Panc1 (cell line): ENCODE results near the gene SMIM11. TPM values are rescaled to one million over a fixed set of nuclear protein-coding genes. Genes with fewer than 3 reads are reported as not detected.

Experiments used
- ATAC-seq: fragments of 200-7000 bp; cut with Tn5 transposase; 2 replicates; pipeline ENCODE4 v1.9.1; 2020; ENCODE audit warnings: mild to moderate bottlenecking, moderate library complexity
- BruUV-seq: library from RNA; stranded (reverse); fragments of 400-500 nt; replicated peaks from 2 replicates; lab custom pipeline; 2021; lab: Mats Ljungman, UMichigan
- CTCF ChIA-PET: fragments of 300-600 bp; sonication (Branson Sonifier 250); formaldehyde crosslinking; loops from one replicate; lab custom pipeline; 2022; ENCODE audit warnings: antibody characterized with exemption; lab: Charles Lee
- POLR2A ChIA-PET: fragments of 300-600 bp; sonication (Branson Sonifier 250); formaldehyde crosslinking; loops from one replicate; lab custom pipeline; 2022; ENCODE audit warnings: antibody characterized with exemption; lab: Charles Lee
- DNase-seq: peaks from one replicate; pipeline ENCODE4 v3.0.0-alpha.2; 2010; ENCODE audit warnings: low read depth, low spot score
- H3K27ac ChIP-seq: 2 replicates; pipeline ENCODE4 v1.5.1; 2011; ENCODE audit warnings: mild to moderate bottlenecking, low read length, inconsistent platforms
- H3K27me3 ChIP-seq: fragments of 200-500 bp; sonication (Bioruptor generic); 2 replicates; pipeline ENCODE4 v1.6.0; 2014; ENCODE audit warnings: low read length, inconsistent platforms; ENCODE audit not compliant: control insufficient read depth, insufficient read depth
- H3K36me3 ChIP-seq: fragments of 200-500 bp; sonication (Bioruptor generic); 2 replicates; pipeline ENCODE4 v1.5.1; 2014; ENCODE audit warnings: inconsistent platforms, mild to moderate bottlenecking, low read length, moderate library complexity; ENCODE audit not compliant: control insufficient read depth, insufficient read depth
- H3K4me1 ChIP-seq: 2 replicates; pipeline ENCODE4 v1.5.1; 2011; ENCODE audit warnings: inconsistent platforms, mild to moderate bottlenecking, low read length, moderate library complexity; ENCODE audit not compliant: control insufficient read depth, insufficient read depth
- H3K4me3 ChIP-seq, 2 experiments: 2 replicates each; pipeline ENCODE4 v1.5.1; 2011 to 2012; ENCODE audit warnings: low read depth in 2 of 2, low read length in 2 of 2, mild to moderate bottlenecking in 2 of 2, inconsistent platforms in 1 of 2, moderate library complexity in 1 of 2
- H3K9me3 ChIP-seq: fragments of 200-500 bp; sonication (Bioruptor generic); 2 replicates; pipeline ENCODE4 v1.5.1; 2014; ENCODE audit warnings: low read depth, mild to moderate bottlenecking, inconsistent platforms, low read length, moderate library complexity; ENCODE audit not compliant: control insufficient read depth, insufficient read depth
- POLR2AphosphoS5 ChIP-seq: IDR thresholded peaks from 2 replicates; pipeline ENCODE4 v1.6.1; 2012; ENCODE audit warnings: mild to moderate bottlenecking, low read depth, low read length, moderate library complexity
- SIN3A ChIP-seq: IDR thresholded peaks from 2 replicates; pipeline ENCODE4 v1.6.1; 2012; ENCODE audit warnings: low read depth, mild to moderate bottlenecking, low read length, moderate library complexity, borderline replicate concordance; ENCODE audit not compliant: insufficient read depth
- TCF7L2 ChIP-seq: IDR thresholded peaks from 2 replicates; pipeline ENCODE4 v1.6.1; 2011; ENCODE audit warnings: mild to moderate bottlenecking, low read depth, low read length, inconsistent platforms
- in situ Hi-C: cut with HindIII; loops from 2 replicates; pipeline ENCODE4 v1.10.0; 2016; ENCODE audit warnings: low sequenced_read_pairs, low pct_unique_long_range_greater_than_20kb
- intact Hi-C: fragments of 100-400 bp; cut with micrococcal nuclease; formaldehyde crosslinking; loops from one replicate; pipeline ENCODE4 v1.10.0; 2022; ENCODE audit not compliant: unreplicated experiment
- total RNA-seq: library from RNA; stranded (reverse); gene quantifications from one replicate; pipeline ENCODE4 v1.2.1, GENCODE V29; 2021; ENCODE audit not compliant: unreplicated experiment
- TF ChIP-seq, protein P1 (sequence below), 2 experiments: IDR thresholded peaks; 2 replicates each; pipeline ENCODE4 v1.6.1; 2011 to 2012; ENCODE audit warnings: low read depth in 2 of 2, control low read depth in 1 of 2, low read length in 1 of 2, mild to moderate bottlenecking in 1 of 2, moderate library complexity in 1 of 2; ENCODE audit not compliant: insufficient read depth in 1 of 2
- TF ChIP-seq, protein P2 (sequence below): fragments of 450-650 bp; IDR thresholded peaks from 2 replicates; pipeline ENCODE4 v1.5.1; 2017; ENCODE audit warnings: mild to moderate bottlenecking

SMIM11 gene
- total RNA-seq, 1 experiment from 2014 or later = 17.1 TPM

DNA sequence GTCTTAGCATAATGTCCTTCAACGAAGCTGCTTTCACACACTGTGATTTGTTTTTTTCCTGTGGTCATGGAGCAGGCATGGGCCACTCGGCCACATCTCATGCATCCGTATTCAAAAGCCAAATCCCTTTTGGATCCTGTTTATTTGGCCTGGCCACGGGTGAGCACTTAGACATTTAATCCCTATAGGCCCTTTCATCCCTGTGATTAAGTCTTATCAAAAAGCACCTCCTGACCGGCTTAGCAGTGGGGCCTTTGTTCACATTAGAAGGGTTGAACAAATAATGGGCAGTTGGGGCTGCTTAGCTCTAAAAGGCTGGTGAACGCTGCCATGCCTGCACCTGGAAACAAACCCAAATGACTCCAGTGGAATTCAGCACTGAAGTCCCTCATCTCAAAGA, 9.5 kb upstream of the SMIM11 start:
- H3K9me3 ChIP-seq = no peaks in the 10 kb centered on the region
- H3K27ac ChIP-seq = no peak overlapping the region
- no peaks in the 10 kb centered on the region for H3K27me3 ChIP-seq
- ChIA-PET CTCF (interaction anchor here (0.7 kb wide), 1 partner anchor 291 kb away, joined by 3 read pairs; no protein-coding TSS in a partner anchor), POLR2A (no interaction called here)
- no peaks in the 10 kb centered on the region for H3K36me3 ChIP-seq
- ATAC-seq (no peak), DNase-seq (no peak)
- in situ Hi-C loops (no loop called here), intact Hi-C loops (no loop called here)
- 0 out of 2 replicates have a peak, but pooled peaks cover 3% of the 10 kb centered on the region for H3K4me1 ChIP-seq
- TF ChIP-seq TCF7L2 (no peak), POLR2AphosphoS5 (no peak), SIN3A (no peak)
- TF ChIP-seq, protein P1, sequence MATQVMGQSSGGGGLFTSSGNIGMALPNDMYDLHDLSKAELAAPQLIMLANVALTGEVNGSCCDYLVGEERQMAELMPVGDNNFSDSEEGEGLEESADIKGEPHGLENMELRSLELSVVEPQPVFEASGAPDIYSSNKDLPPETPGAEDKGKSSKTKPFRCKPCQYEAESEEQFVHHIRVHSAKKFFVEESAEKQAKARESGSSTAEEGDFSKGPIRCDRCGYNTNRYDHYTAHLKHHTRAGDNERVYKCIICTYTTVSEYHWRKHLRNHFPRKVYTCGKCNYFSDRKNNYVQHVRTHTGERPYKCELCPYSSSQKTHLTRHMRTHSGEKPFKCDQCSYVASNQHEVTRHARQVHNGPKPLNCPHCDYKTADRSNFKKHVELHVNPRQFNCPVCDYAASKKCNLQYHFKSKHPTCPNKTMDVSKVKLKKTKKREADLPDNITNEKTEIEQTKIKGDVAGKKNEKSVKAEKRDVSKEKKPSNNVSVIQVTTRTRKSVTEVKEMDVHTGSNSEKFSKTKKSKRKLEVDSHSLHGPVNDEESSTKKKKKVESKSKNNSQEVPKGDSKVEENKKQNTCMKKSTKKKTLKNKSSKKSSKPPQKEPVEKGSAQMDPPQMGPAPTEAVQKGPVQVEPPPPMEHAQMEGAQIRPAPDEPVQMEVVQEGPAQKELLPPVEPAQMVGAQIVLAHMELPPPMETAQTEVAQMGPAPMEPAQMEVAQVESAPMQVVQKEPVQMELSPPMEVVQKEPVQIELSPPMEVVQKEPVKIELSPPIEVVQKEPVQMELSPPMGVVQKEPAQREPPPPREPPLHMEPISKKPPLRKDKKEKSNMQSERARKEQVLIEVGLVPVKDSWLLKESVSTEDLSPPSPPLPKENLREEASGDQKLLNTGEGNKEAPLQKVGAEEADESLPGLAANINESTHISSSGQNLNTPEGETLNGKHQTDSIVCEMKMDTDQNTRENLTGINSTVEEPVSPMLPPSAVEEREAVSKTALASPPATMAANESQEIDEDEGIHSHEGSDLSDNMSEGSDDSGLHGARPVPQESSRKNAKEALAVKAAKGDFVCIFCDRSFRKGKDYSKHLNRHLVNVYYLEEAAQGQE (IDR thresholded peaks at IDR 0.05; ENCODE audit: insufficient read depth in 1 of 2, low read depth in 2 of 2, low read length in 1 of 2) = no peak
- TF ChIP-seq, protein P2, sequence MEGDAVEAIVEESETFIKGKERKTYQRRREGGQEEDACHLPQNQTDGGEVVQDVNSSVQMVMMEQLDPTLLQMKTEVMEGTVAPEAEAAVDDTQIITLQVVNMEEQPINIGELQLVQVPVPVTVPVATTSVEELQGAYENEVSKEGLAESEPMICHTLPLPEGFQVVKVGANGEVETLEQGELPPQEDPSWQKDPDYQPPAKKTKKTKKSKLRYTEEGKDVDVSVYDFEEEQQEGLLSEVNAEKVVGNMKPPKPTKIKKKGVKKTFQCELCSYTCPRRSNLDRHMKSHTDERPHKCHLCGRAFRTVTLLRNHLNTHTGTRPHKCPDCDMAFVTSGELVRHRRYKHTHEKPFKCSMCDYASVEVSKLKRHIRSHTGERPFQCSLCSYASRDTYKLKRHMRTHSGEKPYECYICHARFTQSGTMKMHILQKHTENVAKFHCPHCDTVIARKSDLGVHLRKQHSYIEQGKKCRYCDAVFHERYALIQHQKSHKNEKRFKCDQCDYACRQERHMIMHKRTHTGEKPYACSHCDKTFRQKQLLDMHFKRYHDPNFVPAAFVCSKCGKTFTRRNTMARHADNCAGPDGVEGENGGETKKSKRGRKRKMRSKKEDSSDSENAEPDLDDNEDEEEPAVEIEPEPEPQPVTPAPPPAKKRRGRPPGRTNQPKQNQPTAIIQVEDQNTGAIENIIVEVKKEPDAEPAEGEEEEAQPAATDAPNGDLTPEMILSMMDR = no peak
- BruUV-seq = no TSS peak
- H3K4me3 ChIP-seq = no peak overlapping the region

DNA sequence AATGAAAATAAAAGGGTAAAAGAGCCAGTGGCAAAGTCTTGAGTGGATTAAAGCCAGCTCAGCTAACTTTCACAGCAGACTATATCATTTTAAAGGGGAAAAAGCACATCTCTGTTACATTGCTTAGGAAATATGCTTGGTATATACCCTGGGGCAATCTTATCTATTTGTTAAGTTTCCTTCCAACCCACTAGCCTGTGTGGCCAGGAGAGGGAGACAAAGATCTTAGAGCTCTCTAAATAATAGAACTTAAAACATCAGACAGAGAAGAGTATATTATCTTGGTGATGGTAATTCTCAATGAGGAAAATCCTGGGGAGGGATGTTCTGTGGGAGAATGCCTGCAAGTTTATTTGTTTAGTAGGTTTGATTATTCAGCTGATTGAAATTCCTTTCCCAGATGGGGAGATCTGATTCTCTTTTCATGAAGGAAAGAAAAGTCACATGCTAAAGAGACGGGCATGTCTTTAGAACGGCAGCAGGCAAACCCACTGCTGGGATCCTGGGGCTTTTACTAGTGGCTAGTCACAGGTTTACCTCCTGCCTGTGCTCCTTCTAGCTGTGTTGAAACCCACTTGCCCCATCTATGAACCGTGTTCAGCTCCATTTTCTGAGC, 7.9 kb upstream of the SMIM11 start:
- no peaks in the 10 kb centered on the region for H3K36me3 ChIP-seq
- DNase-seq (peak; percentile 35), ATAC-seq (peak; percentile 90)
- POLR2A ChIA-PET = no interaction called here
- no peak overlapping the region for H3K27ac ChIP-seq
- no peak overlapping the region for H3K4me3 ChIP-seq
- intact Hi-C loops = no loop called here
- TF ChIP-seq, protein P2 = peak; percentile 73; the same call in 1 of the 2 replicates
- TF ChIP-seq SIN3A = no peak
- no peaks in the 10 kb centered on the region for H3K4me1 ChIP-seq
- no peaks in the 10 kb centered on the region for H3K9me3 ChIP-seq
- no peaks in the 10 kb centered on the region for H3K27me3 ChIP-seq
- BruUV-seq = no TSS peak
- in situ Hi-C loops = no loop called here
- CTCF ChIA-PET = interaction anchor here (0.5 to 0.6 kb wide), 2 partner anchors 723 to 1043 kb away, joined by 3 to 4 read pairs; partner anchors contain the start of gene IFNAR1
